GM18511 (cell line): ENCODE measurements around the gene CERS3.
A peak's percentile ranks its signal among the peaks of the same experiment; 100 is the strongest.

Experiments used
- ATAC-seq: cut with Tn5 transposase; IDR thresholded peaks from one replicate; pipeline ENCODE4 v1.9.1; 2021; ENCODE audit warnings: mild to moderate bottlenecking, moderate library complexity; ENCODE audit not compliant: unreplicated experiment

Gene CERS3

DNA sequence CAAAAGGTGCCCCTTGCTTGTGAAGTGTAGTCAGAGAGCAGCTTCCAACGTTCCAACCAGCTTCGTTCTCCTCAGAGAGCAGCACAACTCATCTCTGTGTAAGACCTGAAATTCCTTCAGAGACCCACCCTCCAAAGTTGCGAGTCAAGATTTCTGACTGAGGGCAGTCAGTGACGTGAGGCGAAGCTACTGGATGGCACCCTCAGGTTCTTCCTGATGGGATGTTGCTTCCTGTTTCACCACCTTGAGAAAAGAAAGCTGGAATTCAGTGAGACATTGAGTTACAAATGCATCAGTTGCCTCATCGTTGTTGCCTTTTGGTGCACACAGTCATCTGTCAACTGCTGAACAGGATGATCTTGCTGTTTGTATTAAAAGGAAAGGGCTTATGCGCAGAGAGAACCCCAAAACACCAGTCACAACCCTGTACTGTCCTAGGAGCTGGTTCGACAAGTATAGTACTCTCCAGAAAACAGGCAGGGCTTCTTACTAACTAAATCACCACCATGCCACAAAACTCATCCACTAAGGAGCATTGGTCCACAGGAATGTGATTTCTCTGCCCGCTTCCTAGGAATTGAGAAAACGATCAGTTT is at the start of gene CERS3:
Gene CERS3, minus strand, starts transcription at position 118 of the 596 bp plus-strand sequence. CDS start 27,101 bp downstream, outside the sequence.
- no peak for ATAC-seq

DNA sequence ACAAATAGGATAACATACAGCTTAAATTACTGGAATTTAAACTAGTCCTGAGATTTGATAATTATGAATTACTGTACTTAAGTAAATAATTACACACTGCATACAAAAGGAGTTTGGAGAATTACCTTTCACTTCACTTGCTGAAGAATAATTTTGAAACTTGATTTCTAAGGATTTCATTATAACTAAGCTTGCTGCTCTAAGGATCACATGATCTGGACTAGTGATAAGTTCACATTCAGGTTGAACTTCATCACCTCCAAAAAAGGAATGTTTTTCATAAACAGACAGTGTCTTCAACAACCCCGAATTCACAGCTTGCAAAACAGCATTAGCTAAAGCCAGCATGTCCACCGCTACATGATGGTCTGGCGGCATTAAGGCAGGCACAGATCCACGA is 44.8 kb upstream of the CERS3 start:
- ATAC-seq = no peak

DNA sequence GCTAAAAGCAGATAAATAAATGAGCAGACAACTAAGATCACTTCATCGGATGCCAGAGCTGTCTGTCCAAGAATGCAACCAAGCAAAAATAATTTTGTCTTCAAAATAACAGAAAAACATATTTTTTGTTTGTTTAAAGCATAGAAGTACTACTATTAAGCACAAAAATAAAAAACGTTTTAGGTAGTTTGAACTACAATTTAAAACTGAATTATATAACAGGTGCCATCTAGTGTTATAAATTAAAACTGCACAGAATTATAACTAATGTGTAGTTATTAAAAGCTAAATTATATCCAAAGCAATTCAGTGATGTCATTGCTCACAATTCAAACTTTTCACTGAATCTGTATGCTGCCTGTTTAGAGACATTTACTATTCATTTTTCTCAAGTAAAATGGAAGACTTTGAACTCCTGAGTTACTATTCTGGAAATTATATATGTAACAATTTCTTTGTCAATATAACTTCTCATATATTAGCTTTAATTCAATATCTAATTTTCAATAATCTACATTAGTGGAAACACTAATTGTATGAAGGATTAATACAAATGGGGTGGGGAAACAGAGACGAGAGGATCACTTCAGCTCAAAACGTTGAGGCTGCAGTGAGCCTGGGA is 43.7 kb upstream of the CERS3 start:
- no peak for ATAC-seq

DNA sequence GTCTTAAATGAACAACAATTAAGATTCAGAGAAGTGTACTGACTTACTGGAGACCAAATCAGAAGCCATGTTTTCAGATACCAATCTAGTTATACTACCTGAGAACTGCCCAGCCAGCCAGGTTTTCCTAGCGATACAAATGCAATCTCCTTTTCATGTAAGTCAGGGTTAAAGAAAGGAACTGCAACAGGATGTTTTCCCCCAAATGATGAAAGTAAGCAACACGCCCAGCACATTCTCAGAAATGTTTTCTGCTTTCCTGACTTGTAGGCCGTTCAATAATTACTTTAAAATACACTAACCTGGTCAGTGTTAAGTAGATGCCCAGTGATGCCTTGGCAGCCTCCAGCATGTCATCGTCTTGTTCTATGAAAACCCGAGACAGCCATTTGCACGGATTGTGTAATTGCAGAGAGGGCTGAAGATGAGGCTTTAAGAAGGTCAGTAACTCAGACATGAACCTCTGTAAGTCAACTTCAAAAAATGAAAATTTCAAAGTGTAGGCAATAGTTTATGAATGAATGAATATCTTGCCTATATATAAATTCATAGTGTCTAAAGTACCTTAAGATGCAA is 42.9 kb upstream of the CERS3 start:
- ATAC-seq = no peak

DNA sequence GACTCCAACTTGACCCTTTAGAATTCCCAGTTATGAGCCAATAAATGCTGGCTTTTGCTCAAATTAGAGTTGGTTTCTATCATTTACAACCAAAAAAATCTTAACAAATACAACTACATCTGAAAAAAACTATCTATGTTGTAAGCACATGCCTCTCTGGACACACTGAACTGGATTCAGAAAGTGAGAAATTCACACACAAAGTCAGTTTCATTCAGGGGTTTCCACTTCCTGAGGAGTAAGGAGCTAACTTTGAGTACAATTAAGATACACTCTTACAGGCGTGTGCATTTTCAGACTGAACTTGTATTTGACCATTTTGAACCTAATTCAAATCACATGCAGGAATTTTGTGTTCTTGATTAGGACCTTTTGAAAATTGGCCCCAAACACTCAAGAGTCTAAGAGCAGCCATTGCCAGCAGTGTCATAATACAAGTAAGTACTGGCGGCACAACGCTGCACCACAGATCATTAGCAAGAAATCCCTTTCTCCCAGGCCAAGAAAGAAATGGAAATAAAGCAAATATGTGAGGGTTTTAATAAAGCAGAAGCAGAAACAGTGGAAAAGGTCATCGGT is 42.1 kb upstream of the CERS3 start:
- peak; percentile 84 for ATAC-seq

DNA sequence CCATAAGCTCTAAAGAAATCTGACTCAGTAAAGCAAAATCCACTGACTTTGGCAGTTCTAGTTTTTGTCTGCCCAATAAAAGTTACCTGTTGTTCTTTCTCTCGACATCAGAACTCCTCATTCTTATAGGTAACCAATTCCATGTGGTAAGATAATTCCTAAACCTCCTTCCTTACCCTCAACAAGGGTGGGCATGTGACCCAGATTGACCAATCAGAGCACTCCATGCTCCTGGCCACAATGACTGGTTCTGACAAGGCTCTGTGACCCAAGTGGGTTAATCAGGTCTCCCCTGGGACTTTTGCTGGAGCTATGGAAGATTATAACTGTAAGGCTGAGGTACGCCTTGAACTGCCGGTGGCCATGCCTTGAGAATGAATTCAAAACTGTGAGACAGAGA is 41.5 kb upstream of the CERS3 start:
- no peak for ATAC-seq

DNA sequence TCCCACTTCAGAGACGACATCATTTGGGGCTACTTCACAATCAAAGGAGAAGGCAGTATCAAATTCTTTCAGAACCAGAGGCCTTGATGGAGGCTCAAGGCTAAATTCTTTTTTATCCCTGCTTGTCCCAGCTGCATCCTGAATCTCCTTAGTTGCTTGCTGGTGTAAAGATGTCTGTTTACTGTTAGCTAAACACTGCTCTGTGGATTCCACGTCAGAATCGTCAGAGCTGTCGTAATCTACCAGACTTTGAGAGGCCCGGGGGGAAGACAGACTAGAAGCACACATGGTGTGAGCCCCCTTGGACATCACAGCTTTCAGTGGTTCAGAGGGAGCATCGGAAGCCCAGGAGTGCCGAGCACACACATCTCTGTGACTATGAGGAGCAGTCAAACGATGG is 40.6 kb upstream of the CERS3 start:
- no peak for ATAC-seq

DNA sequence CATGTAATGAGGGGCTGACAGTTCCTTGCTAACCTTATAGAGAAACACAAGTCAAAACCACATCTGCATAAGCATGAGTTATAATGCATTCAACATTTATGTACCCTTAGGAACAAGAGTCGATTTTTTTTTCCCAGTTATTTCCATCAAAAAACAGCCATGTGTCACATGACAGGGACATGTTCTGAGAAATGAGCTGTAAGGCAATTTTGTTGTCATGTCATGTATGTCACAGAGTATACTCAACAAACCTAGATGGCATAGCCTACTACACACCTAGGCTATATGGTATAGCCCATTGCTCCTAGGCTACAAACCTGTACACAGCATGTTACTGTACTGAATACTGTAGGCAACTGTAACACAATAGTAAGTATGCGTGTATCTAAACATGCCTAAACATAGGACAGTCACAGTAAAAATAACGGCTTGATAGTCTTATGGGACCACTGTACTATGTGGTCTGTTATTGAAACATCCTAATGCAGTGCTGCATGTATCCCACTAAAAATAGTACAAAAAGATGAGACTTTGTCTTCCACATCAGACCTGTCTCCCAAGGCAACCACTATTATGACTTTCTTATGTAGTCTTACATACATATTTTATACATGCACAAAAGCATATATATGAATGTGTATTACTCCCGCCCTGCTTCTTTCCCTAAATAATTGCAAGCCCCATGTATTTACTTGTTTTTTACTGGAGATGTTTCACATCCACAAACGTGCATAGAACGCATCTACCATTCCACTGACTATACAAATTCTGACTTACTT is 38.3 kb upstream of the CERS3 start:
- ATAC-seq = no peak

DNA sequence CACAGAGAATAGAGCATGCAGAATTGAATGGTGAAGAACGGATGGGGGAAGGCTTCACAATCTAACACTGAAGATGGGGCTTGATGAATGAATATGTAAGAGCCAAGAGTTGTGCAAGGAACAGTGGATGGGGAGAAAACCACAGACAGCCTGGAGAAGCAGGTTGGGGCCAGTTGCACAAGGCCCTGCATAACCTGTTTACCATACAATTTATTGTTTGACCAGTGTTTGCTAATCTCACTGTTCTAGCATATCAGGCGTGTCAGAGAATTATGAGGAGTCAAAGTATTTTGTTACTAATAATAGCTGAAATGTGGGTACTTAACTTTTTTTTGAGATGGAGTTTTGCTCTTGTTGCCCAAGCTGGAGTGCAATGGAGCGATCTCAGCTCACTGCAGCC is 36.8 kb upstream of the CERS3 start:
- ATAC-seq = no peak

DNA sequence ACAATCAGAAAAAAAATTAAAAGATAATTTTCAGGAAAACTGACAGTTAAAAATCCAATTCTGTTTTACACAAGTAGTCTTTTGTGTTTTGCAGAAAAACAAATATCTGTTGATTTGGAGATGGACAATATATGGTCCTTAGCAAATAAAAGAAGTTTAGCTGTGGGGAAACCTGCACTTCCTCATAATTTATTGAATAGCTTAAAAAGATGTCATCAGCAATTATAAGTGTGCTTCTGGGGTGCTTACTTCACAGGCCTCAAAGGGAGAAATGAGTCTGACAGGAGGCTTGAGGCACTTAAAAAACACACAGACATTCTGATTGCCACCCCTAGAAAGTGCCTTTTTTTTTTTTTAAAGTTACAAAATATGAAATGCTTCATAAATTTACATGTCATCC is 31.6 kb upstream of the CERS3 start:
- no peak for ATAC-seq

DNA sequence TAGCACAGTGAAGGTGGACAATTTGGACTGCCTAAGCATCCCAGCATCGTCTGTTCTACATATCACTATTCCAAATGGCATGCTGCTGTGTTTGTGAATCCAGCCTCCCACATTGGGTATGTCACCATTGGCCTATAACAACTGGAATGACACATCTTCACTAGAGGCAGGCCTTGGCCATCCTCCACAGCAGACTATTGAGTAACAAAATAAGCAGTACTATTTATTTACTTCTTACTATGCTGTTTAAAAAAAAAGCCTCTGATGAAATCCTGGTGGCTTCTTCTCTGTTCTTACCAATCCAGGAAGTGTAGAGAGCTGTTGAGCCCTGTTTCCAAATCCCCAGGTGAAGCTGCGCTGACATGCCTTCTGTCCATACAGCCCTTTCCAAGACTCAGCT is 30.6 kb upstream of the CERS3 start:
- ATAC-seq = no peak

DNA sequence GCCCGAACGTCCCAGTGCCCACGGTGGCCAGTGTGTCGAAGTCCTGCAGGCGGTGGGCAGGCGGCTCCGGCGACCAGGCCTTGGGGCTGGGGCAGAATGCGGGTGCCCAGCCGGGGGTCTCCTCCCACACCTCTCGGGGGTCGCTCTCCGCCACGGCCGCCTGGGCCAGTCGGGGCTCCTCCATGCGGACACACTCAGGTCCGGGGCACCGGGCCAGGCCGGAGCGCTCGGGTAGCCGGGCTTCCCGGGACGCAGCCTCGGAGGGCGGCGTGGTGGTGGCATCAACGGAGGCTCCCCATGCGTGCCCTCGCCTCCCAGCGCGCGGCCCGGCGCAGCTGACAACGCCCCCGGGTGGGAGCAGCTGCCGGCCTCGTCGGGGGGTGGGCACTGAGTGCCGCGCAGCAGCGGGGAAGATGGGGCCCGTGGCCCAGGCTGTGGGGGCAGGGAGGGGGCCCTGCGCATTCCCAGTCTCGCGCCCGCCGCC is 30.1 kb upstream of the CERS3 start:
- no peak for ATAC-seq

DNA sequence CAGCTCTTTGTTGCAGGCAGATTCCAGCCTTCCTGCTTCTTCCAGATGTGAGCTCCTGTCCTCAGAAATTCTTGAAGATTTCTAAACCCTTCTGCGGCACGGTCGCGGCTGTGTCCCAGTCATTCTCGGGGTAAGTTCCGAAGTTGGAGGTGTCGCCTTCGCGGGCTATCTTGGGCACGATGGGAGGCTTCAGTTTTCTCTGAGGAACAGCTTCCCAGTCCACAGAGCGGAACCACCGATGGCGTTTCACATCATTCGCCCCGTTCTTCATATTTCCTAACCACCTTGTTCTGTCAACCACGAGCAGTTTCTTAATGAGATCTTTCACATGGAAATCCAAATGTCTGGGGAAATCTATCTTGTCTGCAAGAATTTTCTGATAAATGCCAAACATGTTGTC is 24.7 kb upstream of the CERS3 start:
- ATAC-seq = no peak

DNA sequence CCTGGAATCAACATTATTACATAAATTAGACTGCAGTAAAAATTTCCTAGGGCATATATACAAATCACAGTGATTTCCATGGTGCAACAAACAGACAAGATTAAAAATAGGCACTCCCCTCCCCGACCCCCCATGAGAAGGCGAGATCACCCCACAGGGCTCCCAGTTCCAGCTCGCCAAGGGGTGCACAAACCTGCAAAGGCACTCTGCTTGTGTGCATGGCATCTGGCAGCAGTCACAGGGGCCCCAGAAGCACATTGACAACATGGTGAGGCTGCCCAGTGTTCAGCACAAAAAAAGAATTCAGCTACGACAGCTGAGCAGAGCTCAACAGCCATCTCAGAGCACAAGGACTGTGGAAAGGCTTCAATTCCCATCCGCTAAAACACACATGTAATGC is 19.2 kb upstream of the CERS3 start:
- no peak for ATAC-seq

DNA sequence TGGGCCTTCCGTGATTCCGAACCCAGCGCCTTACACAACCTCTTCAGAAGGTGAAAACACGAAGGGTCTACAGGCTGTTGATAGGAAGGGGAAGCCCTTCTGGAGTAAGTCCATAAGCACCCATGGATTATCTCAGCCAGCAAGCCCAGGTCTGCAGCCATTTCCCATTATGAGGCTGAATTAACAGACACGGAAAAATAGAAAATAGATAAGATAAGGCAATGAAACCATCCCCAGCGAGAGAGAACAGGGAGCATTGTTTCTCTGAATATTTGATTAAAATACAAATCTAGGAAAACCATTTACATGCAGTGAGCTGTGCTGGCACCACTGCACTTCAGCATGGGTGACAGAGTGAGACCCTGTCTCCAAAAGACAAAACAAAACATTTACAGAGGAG is 16.2 kb upstream of the CERS3 start:
- no peak for ATAC-seq

DNA sequence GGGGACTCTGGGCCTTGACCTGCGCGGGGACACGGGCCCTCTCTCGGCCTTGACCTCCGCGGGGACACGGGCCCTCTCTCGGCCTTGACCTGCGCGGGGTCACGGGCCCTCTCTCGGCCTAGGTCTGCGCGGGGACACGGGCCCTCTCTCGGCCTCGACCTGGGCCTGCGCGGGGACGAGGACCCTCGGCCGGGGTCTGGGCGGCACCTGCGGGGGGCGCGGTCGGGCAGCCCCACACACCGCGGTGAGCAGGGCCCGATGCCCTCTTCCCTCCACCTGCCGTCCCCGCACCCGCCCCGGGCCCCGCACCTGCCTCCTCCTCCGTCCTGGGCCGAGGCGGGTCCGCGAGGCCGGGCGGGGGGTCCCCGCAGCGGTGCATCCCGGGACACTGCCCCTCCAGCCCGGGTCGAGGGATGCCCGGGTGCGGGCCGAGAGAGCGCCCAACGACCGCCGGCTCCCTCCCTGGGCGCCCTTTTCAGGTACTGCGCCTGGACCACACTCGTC is 15.6 kb upstream of the CERS3 start:
- ATAC-seq = no peak

DNA sequence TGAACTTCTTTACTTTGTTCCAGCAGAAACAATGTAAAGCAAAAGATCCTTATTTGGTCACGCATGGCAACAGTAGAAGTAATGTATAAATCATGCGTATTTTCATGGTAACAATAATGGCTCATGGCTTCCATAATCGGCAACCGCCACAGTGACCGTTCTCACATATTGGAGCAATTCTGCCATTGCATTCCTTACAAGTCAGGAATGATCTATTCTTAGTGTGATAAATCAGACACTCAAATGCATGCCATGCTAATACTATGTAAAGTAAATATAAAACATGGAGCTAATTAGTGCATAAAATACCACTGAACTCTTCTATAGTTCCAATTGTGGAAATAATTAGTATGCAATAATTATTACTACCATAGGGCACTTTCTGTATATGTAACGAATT is 13.5 kb upstream of the CERS3 start:
- no peak for ATAC-seq

DNA sequence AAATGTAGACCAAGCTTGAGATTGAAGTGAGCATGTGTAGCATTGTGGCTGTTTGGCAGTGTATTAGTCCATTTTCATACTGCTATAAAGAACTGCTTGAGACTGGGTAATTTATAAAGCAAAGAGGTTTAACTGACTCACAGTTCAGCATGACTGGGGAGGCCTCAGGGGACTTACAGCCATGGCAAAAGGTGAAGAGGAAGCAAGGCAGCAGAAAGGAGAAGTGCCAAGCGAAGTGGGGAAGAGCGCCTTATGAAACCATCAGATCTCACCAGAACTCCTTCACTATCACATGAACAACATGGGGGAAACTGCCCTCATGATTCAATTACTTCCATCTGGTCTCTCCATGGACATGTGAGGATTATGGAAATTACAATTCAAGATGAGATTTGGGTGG is 8.6 kb upstream of the CERS3 start:
- peak; percentile 89 for ATAC-seq

DNA sequence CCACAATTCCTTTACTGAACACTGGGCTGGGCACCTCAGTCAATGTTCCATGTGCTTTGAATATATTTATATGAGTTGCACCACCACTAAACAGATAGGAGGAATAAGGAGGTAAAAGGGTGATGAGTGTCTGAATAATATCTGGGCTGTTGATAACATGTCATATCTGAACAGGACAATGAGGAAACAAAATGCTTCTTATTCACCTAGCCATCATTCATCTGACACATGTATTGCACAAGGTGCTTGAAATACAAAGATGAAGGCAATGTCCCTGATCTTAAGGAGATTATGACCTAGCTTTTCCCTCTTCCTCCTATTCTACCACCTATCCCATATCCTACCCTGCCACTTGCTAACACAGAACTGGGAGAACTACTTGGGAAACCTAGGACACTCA is 8.0 kb upstream of the CERS3 start:
- no peak for ATAC-seq

DNA sequence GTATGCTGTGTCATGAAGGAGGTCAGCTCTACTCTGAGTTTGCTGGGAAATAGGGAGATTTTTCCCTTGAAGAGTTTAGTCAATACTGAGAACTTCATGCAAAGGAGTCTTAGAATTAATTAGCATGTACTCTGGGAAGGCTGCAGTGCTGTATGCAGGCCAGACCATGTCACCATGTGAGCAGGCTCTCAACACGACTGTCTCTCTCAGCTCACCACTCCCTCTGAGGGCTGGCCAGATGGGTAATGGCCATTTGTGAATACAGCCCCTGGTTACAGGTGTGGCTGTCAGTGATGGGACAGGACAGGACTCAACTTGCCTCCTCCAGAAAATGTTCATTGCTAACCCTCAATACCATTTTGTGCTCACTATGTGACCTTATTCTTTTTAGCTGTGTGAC is 5.1 kb upstream of the CERS3 start:
- ATAC-seq = no peak

DNA sequence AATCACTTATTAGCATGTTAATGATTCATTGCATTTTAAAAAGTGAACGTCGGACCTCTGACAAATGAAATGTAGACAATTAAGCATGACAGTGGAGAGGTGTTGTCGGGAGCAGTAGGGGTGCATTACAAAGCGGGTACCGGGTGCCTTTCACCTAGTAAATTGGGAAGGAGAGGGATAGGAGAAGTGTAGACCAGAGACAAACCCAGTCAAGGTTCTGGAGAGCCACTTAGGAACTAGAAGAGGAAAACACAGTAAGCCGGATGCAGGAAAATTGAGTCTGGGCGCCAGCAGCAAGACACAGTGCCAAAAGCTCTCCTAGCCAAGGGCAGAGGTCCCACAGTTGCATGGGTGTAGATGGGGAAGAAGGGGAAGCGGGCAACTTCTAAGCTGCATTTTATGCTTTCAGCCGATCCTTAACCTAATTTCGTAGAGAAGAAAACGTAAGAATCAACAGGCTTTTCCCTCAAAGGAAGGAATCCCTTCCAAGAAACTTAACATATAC is 3.1 kb upstream of the CERS3 start:
- no peak for ATAC-seq
